HFFc6 (cell line): ENCODE results near the gene SLC15A3. TPM values are rescaled to one million over a fixed set of nuclear protein-coding genes. Genes with fewer than 3 reads are reported as not detected.

Experiments used
- DNase-seq: peaks from one replicate; pipeline ENCODE4 v3.0.0-alpha.2; 2018
- H3K27ac Mint-ChIP-seq: 2 replicates; pipeline ENCODE4 v1.8.0; 2020; ENCODE audit warnings: mild to moderate bottlenecking, mixed read lengths
- H3K27me3 Mint-ChIP-seq: 2 replicates; pipeline ENCODE4 v1.8.0; 2021; ENCODE audit warnings: mild to moderate bottlenecking, moderate library complexity, mixed read lengths; ENCODE audit not compliant: insufficient read depth
- H3K36me3 Mint-ChIP-seq: 2 replicates; pipeline ENCODE4 v1.8.0; 2021; ENCODE audit warnings: low read depth, mixed read lengths
- H3K4me1 Mint-ChIP-seq: 2 replicates; pipeline ENCODE4 v1.8.0; 2020; ENCODE audit warnings: low read depth, mixed read lengths
- H3K4me3 Mint-ChIP-seq: 2 replicates; pipeline ENCODE4 v1.8.0; 2020; ENCODE audit warnings: mild to moderate bottlenecking, moderate library complexity, mixed read lengths
- H3K9me3 Mint-ChIP-seq: 2 replicates; pipeline ENCODE4 v1.8.0; 2020; ENCODE audit warnings: mild to moderate bottlenecking, mixed read lengths
- total RNA-seq, 6 experiments: library from RNA; stranded (reverse); fragmentation: NEBNext Ultra II Directional; extraction: Animal tissue kit (Norgen Biotek cat#: 25700); gene quantifications; 2 replicates in 1 of 6; 3 replicates in 5 of 6; pipeline ENCODE4 v1.2.3, GENCODE V29; 2021
- TF ChIP-seq, protein P1 (sequence below): fragments of 200-600 bp; sonication (generic); IDR thresholded peaks from 2 replicates; pipeline ENCODE4 v1.5.0; 2021; ENCODE audit warnings: antibody characterized with exemption, mild to moderate bottlenecking

SLC15A3 gene
- total RNA-seq, 6 experiments from 2014 or later, result 2.7 to 6.6 (median 3.4) TPM

DNA sequence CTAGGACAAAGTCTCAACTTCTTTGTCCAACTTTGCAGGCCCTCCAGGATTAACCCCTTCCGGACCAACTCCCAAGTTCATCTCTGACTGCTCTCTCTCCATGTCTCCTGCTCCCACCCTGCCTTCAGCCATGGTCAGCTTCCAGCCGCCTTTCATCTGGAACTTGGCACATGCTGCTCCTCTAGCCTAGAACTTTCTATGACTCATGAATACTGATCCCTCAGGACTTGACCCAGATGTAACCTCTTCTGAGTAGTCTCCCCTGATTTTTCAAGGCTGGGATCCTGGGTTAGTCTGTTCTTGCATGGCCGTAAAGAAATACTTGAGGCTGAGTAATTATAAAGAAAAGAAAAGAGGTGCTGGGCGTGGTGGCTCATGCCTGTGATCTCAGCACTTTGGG, 5.2 kb upstream of the SLC15A3 start:
- peaks cover 48% of the 10 kb centered on the region for H3K4me1 Mint-ChIP-seq
- DNase-seq, result peak; percentile 28
- peaks cover 15% of the 10 kb centered on the region for H3K27me3 Mint-ChIP-seq
- H3K4me3 Mint-ChIP-seq, result no peak overlapping the region
- H3K36me3 Mint-ChIP-seq, result no peaks in the 10 kb centered on the region
- TF ChIP-seq, protein P1, sequence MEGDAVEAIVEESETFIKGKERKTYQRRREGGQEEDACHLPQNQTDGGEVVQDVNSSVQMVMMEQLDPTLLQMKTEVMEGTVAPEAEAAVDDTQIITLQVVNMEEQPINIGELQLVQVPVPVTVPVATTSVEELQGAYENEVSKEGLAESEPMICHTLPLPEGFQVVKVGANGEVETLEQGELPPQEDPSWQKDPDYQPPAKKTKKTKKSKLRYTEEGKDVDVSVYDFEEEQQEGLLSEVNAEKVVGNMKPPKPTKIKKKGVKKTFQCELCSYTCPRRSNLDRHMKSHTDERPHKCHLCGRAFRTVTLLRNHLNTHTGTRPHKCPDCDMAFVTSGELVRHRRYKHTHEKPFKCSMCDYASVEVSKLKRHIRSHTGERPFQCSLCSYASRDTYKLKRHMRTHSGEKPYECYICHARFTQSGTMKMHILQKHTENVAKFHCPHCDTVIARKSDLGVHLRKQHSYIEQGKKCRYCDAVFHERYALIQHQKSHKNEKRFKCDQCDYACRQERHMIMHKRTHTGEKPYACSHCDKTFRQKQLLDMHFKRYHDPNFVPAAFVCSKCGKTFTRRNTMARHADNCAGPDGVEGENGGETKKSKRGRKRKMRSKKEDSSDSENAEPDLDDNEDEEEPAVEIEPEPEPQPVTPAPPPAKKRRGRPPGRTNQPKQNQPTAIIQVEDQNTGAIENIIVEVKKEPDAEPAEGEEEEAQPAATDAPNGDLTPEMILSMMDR, result no peak
- H3K9me3 Mint-ChIP-seq, result no peaks in the 10 kb centered on the region
- peak overlapping the region; percentile 13; the same call in 1 of the 2 replicates for H3K27ac Mint-ChIP-seq

- H3K4me1 Mint-ChIP-seq, result peaks cover 50% of the 10 kb centered on the region
- no peaks in the 10 kb centered on the region for H3K9me3 Mint-ChIP-seq
- no peak overlapping the region for H3K4me3 Mint-ChIP-seq
- H3K36me3 Mint-ChIP-seq, result no peaks in the 10 kb centered on the region
- TF ChIP-seq, protein P1, result no peak
- H3K27me3 Mint-ChIP-seq, result peaks cover 15% of the 10 kb centered on the region
- no peak for DNase-seq
- H3K27ac Mint-ChIP-seq, result no peak overlapping the region
Observed at GRCh38 chr11:60955571-60955970, 3.6 kb upstream of the SLC15A3 start.

DNA sequence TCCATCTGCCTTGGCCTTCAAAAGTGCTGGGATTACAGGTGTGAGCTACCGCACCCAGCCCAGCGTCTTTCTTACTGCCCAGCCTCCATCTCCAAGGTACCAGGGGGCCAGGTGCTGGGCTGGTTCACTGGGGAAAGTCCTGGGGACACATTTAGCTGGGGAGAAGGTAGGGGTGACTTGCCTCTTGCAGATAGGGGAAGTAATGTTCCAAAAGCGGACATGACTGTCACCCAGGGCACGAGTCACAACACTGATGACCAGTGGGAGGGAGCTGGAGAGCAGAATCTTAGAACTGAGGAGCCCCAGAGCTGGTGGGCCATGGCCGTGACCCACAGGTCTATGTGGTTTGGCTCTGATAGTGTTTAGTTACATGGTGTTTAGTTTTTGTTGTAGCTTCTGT, 2.4 kb upstream of the SLC15A3 start:
- Mint-ChIP-seq H3K27ac (no peak overlapping the region), H3K4me1 (peaks cover 41% of the 10 kb centered on the region), H3K27me3 (peaks cover 7% of the 10 kb centered on the region)

DNA sequence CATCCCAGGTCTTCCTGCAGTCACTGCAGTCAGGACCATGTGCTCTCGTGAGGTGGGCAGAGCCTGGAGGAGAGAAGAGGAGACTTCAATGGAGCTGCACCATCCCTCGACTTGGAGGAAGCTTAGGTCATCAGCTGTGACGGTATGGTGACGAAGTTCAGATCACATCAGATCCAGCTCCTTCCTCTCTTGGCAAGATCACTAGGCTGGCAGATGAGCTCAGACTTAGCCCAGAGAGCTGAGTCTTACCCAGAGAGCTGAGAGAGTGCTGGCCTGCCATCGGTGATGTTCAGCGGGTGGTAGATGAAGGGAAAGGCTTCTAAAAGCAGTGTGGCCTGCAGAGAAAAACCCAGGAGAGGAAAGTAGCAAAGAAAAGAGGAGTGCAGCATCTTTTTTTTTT, 1.8 kb upstream of the SLC15A3 start:
- no peaks in the 10 kb centered on the region for H3K36me3 Mint-ChIP-seq
- H3K9me3 Mint-ChIP-seq, result no peaks in the 10 kb centered on the region
- H3K27ac Mint-ChIP-seq, result no peak overlapping the region; the same call in 1 of the 2 replicates
- H3K27me3 Mint-ChIP-seq, result peaks cover 6% of the 10 kb centered on the region
- TF ChIP-seq, protein P1, result no peak
- H3K4me3 Mint-ChIP-seq, result no peak overlapping the region
- DNase-seq, result no peak
- peaks cover 35% of the 10 kb centered on the region for H3K4me1 Mint-ChIP-seq

More for the DNA sequence above, 2.4 kb upstream of the SLC15A3 start:
- Mint-ChIP-seq H3K36me3 (no peaks in the 10 kb centered on the region), H3K9me3 (no peaks in the 10 kb centered on the region), H3K4me3 (no peak overlapping the region)
- no peak for DNase-seq
- TF ChIP-seq, protein P1, result no peak

DNA sequence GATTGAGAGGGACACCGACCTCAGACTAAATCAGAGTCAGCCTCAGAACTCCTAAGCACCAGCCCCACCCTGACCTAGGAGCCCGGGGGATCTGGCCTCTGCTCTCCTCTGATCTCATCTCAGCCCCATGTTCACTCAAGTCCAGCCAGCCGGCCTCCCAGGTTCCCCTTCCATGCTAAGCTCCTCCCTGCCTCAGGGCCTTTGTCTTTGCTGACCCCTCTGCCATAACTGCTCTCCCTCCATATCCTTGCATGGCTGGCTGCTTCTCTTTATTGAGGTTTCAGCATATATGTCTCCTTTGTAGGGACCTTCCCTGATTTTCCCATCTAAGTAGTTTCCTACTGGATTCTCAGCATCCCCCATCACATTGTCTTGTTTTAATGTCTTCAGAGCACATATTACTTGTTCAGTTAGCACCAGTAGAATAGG, 780 bp upstream of the SLC15A3 start:
- Mint-ChIP-seq H3K9me3 (no peaks in the 10 kb centered on the region), H3K27me3 (peaks cover 6% of the 10 kb centered on the region), H3K4me3 (peak overlapping the region; percentile 90), H3K27ac (peak overlapping the region; percentile 82), H3K36me3 (no peaks in the 10 kb centered on the region), H3K4me1 (peaks cover 29% of the 10 kb centered on the region)
- TF ChIP-seq, protein P1, result no peak
- DNase-seq, result no peak

DNA sequence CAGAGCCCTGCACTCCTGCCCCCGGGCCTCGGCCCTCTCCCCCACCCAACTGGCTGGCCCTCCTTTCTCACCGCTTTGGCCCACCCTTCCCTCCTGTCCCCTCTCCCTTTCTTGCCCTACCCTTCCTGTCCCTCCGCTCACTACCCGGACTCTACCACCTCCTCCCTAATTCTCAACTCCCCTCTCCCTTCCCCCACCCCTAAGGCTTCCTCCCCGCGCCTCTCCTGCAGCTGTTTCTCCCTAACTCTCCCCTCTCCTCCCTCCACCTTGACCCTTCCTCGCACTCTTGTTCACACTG, 421 bp downstream of the SLC15A3 start:
- DNase-seq, result no peak
- no peaks in the 10 kb centered on the region; the same call in 1 of the 2 replicates for H3K27me3 Mint-ChIP-seq
- TF ChIP-seq, protein P1, result no peak
- H3K4me3 Mint-ChIP-seq, result peak overlapping the region; percentile 90
- H3K4me1 Mint-ChIP-seq, result peaks cover 17% of the 10 kb centered on the region
- H3K27ac Mint-ChIP-seq, result peak overlapping the region; percentile 82
- no peaks in the 10 kb centered on the region for H3K36me3 Mint-ChIP-seq
- no peaks in the 10 kb centered on the region for H3K9me3 Mint-ChIP-seq
